Astrocyte (in vitro differentiated cells and primary cell): ENCODE measurements around the gene CXCL9.
"Not testable (repeated sequence)": the region's sequence is repeated elsewhere in the genome, so short reads cannot be mapped to it uniquely, and the experiment has no call there.

ENCODE experiments used
- CTCF ChIP-seq: IDR thresholded peaks from 2 replicates; pipeline ENCODE4 v1.5.1; 2011; ENCODE audit warnings: low read depth, mild to moderate bottlenecking, inconsistent platforms, low read length, moderate library complexity; ENCODE audit not compliant: insufficient read depth
- EZH2 ChIP-seq: IDR thresholded peaks from 2 replicates; pipeline ENCODE4 v1.6.1; 2012; ENCODE audit warnings: mild to moderate bottlenecking, low read length, inconsistent platforms; ENCODE audit not compliant: insufficient read depth

GRCh38 chr4:76050560-76051050 lies 43.3 kb upstream of the CXCL9 start:
- TF ChIP-seq CTCF, EZH2: not testable (repeated sequence)
